Neural progenitor cell (in vitro differentiated cells): ENCODE measurements around the gene DOCK4.

ENCODE experiments used
- CTCF ChIP-seq: fragments of 200-600 bp; sonication (generic); IDR thresholded peaks from 2 replicates; pipeline ENCODE4 v1.5.1; 2017; ENCODE audit warnings: antibody characterized with exemption, mild to moderate bottlenecking
- EZH2 ChIP-seq: fragments of 200-600 bp; sonication (generic); IDR thresholded peaks from 2 replicates; pipeline ENCODE4 v1.6.1; 2017; ENCODE audit warnings: antibody characterized with exemption, mild to moderate bottlenecking, moderate library complexity
- EZH2phosphoT487 ChIP-seq: fragments of 200-600 bp; sonication (generic); IDR thresholded peaks from 2 replicates; pipeline ENCODE4 v1.6.1; 2017; ENCODE audit warnings: antibody characterized with exemption

- no peak for TF ChIP-seq CTCF
- TF ChIP-seq EZH2 = no peak
- no peak for TF ChIP-seq EZH2phosphoT487
These were observed 72.9 kb downstream of the DOCK4 start for GRCh38 chr7:112133328-112133727.
